ENCODE measurements around the gene ZNF324.

- TF ChIP-seq CTCF (IDR thresholded peaks at IDR 0.05) (no peak), TAF1 (IDR thresholded peaks at IDR 0.05; ENCODE audit: borderline replicate concordance, low read depth, low read length) (no peak), RFX5 (IDR thresholded peaks at IDR 0.05; ENCODE audit: low read length) (no peak), USF2 (IDR thresholded peaks at IDR 0.05; ENCODE audit: borderline replicate concordance, low read depth, low read length) (no peak), GATA2 (CRISPR knock-in tag; IDR thresholded peaks at IDR 0.05) (no peak)
These were observed 14.0 kb downstream of the ZNF324 start for GRCh38 chr19:58480831-58481230.
